Fibroblast of lung (primary cell): ENCODE data around the gene ATP23. TPM values are rescaled to one million over a fixed set of nuclear protein-coding genes. Genes with fewer than 3 reads are reported as not detected.

Experiments used
- DNase-seq, 2 donors: peaks; one replicate each; pipeline versions ENCODE4 v3.0.0 to v3.0.0-alpha.2; 2010; ENCODE audit warnings: low read depth in 2 of 2
- H2AFZ ChIP-seq: 2 replicates; pipeline ENCODE4 v1.5.1; 2012; ENCODE audit warnings: low read length, control low read depth, inconsistent platforms
- H3K27ac ChIP-seq: 2 replicates; pipeline ENCODE4 v1.5.1; 2011; ENCODE audit warnings: low read length, control low read depth; ENCODE audit not compliant: insufficient read depth
- H3K27me3 ChIP-seq: 2 replicates; pipeline ENCODE4 v1.5.1; 2011; ENCODE audit warnings: mild to moderate bottlenecking, low read length; ENCODE audit not compliant: control insufficient read depth, insufficient read depth
- H3K36me3 ChIP-seq: 2 replicates; pipeline ENCODE4 v1.5.1; 2011; ENCODE audit warnings: low read length; ENCODE audit not compliant: control insufficient read depth, insufficient read depth
- H3K4me1 ChIP-seq: 2 replicates; pipeline ENCODE4 v1.5.1; 2011; ENCODE audit warnings: low read length; ENCODE audit not compliant: control insufficient read depth, insufficient read depth; ENCODE audit errors: extremely low read depth
- H3K4me2 ChIP-seq: 2 replicates; pipeline ENCODE4 v1.5.1; 2011; ENCODE audit warnings: low read length, control low read depth; ENCODE audit not compliant: insufficient read depth; ENCODE audit errors: extremely low read depth
- H3K4me3 ChIP-seq, 4 experiments: fragments of 200-600 bp in 1 of 4; sonication (generic) in 1 of 4; replicated peaks in 1 of 4; 2 replicates each; pipeline ENCODE4 v1.5.1; 2011 to 2016; ENCODE audit warnings: low read length in 4 of 4, low read depth in 3 of 4, mild to moderate bottlenecking in 3 of 4, control low read depth in 2 of 4, inconsistent platforms in 1 of 4, mixed read lengths in 1 of 4; ENCODE audit not compliant: insufficient read depth in 1 of 4; ENCODE audit errors: control extremely low read depth in 1 of 4
- H3K79me2 ChIP-seq: 2 replicates; pipeline ENCODE4 v1.5.1; 2012; ENCODE audit warnings: mild to moderate bottlenecking, low read length, inconsistent platforms; ENCODE audit not compliant: control insufficient read depth, insufficient read depth
- H3K9ac ChIP-seq: 2 replicates; pipeline ENCODE4 v1.5.1; 2011; ENCODE audit warnings: mild to moderate bottlenecking, low read length, control low read depth; ENCODE audit not compliant: insufficient read depth
- H3K9me3 ChIP-seq: 2 replicates; pipeline ENCODE4 v1.5.1; 2012; ENCODE audit warnings: low read depth, low read length; ENCODE audit not compliant: control insufficient read depth, insufficient read depth
- H4K20me1 ChIP-seq: 2 replicates; pipeline ENCODE4 v1.5.1; 2011; ENCODE audit warnings: low read length; ENCODE audit not compliant: control insufficient read depth, insufficient read depth; ENCODE audit errors: extremely low read depth
- EZH2 ChIP-seq: IDR thresholded peaks from 2 replicates; pipeline ENCODE4 v1.5.1; 2012; ENCODE audit warnings: low read length, control low read depth, mild to moderate bottlenecking; ENCODE audit errors: missing control alignments
- polyA plus RNA-seq, 2 donors: library from polyadenylated mRNA; depleted of rRNA in 1 of 2; stranded (reverse) in 1 of 2; unstranded in 1 of 2; fragments of >200 nt; gene quantifications; 2 replicates each; pipeline ENCODE4 v1.2.1, GENCODE V29; 2011 to 2012; ENCODE audit warnings: missing spikeins in 1 of 2
- total RNA-seq: library from RNA; depleted of rRNA; stranded (reverse); fragments of >200 nt; gene quantifications from 2 replicates; pipeline ENCODE4 v1.2.1, GENCODE V29; 2014
- TF ChIP-seq, protein P1 (sequence below), 2 donors: IDR thresholded peaks in 1 of 2; conservative IDR thresholded peaks in 1 of 2; 1 replicate in 1 of 2; 2 replicates in 1 of 2; pipeline ENCODE4 v1.5.1; 2011 to 2012; ENCODE audit warnings: low read length in 2 of 2, control low read depth in 1 of 2, inconsistent platforms in 1 of 2, low read depth in 1 of 2, mild to moderate bottlenecking in 1 of 2

Gene ATP23
- total and polyA plus RNA-seq, 2 donors (not counting 1 experiment from before 2014, with no cell fraction given): 4.8 to 9.4 TPM

DNA sequence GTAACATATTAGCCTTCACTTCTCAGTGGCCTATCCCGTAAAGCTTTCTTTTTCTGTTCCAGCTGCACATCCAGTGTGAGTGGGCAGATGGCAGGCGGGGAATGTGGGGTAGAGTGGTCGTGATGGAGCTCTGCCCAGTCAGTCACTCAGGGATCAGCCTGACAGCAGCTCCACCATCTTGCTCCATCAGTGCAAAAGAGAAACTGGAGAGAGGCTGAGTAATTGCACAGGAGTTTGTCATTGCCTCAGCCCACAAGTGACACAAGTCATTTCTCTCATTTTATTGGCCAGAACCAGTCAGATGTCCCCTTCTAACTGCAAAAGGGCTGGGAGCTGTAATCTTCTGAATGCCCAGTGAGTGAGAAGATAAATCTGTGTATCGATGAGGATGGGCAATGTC lies 66.5 kb downstream of the ATP23 start:
- H4K20me1 ChIP-seq: no peaks in the 10 kb centered on the region
- H3K36me3 ChIP-seq: no peaks in the 10 kb centered on the region
- H2AFZ ChIP-seq: no peak overlapping the region
- H3K9me3 ChIP-seq: no peaks in the 10 kb centered on the region
- no peak overlapping the region for H3K4me2 ChIP-seq
- no peaks in the 10 kb centered on the region for H3K27me3 ChIP-seq
- no peak for DNase-seq
- no peaks in the 10 kb centered on the region for H3K79me2 ChIP-seq
- no peak overlapping the region for H3K4me3 ChIP-seq
- no peak overlapping the region for H3K9ac ChIP-seq
- no peak for TF ChIP-seq EZH2
- TF ChIP-seq, protein P1, sequence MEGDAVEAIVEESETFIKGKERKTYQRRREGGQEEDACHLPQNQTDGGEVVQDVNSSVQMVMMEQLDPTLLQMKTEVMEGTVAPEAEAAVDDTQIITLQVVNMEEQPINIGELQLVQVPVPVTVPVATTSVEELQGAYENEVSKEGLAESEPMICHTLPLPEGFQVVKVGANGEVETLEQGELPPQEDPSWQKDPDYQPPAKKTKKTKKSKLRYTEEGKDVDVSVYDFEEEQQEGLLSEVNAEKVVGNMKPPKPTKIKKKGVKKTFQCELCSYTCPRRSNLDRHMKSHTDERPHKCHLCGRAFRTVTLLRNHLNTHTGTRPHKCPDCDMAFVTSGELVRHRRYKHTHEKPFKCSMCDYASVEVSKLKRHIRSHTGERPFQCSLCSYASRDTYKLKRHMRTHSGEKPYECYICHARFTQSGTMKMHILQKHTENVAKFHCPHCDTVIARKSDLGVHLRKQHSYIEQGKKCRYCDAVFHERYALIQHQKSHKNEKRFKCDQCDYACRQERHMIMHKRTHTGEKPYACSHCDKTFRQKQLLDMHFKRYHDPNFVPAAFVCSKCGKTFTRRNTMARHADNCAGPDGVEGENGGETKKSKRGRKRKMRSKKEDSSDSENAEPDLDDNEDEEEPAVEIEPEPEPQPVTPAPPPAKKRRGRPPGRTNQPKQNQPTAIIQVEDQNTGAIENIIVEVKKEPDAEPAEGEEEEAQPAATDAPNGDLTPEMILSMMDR (conservative IDR thresholded peaks at IDR 0.05 in 1 of 2, IDR thresholded peaks at IDR 0.05 in 1 of 2; ENCODE audit: low read depth in 1 of 2, low read length in 2 of 2): no peak
- H3K27ac ChIP-seq: no peak overlapping the region
- no peaks in the 10 kb centered on the region for H3K4me1 ChIP-seq

GRCh38 chr12:58008634-58009033 lies 67.3 kb downstream of the ATP23 start:
- Histone ChIP-seq H3K27me3 (no peaks in the 10 kb centered on the region), H3K4me1 (no peaks in the 10 kb centered on the region)
- DNase-seq: no peak

More at GRCh38 chr12:58008634-58009033, 67.3 kb downstream of the ATP23 start:
- Histone ChIP-seq H2AFZ (no peak overlapping the region), H3K9ac (no peak overlapping the region), H3K4me3 (no peak overlapping the region), H4K20me1 (no peaks in the 10 kb centered on the region), H3K27ac (no peak overlapping the region), H3K9me3 (no peaks in the 10 kb centered on the region), H3K79me2 (no peaks in the 10 kb centered on the region), H3K4me2 (no peak overlapping the region), H3K36me3 (no peaks in the 10 kb centered on the region)
- no peak for TF ChIP-seq EZH2
- TF ChIP-seq, protein P1 (conservative IDR thresholded peaks at IDR 0.05 in 1 of 2, IDR thresholded peaks at IDR 0.05 in 1 of 2; ENCODE audit: low read depth in 1 of 2, low read length in 2 of 2): no peak

Other genes starting within 250 kb of the ATP23 start
- gene OS9, start 247.4 kb upstream of the ATP23 start, total RNA-seq: 170 and 260 TPM in 2 replicates
- 274 and 316 TPM in 2 replicates for gene OS9, start 247.4 kb upstream of the ATP23 start, polyA plus RNA-seq
- under 0.01 and 0.17 TPM in 2 replicates for gene AGAP2, start 202.8 kb upstream of the ATP23 start, total RNA-seq
- 0.02 and 0.05 TPM in 2 replicates for gene AGAP2, start 202.8 kb upstream of the ATP23 start, polyA plus RNA-seq
- gene TSPAN31, start 196.5 kb upstream of the ATP23 start, total RNA-seq: 55.7 and 99.6 TPM in 2 replicates
- gene TSPAN31, start 196.5 kb upstream of the ATP23 start, polyA plus RNA-seq: 42.8 and 53.6 TPM in 2 replicates
- gene CDK4, start 189.3 kb upstream of the ATP23 start, total RNA-seq: 183 and 257 TPM in 2 replicates
- gene CDK4, start 189.3 kb upstream of the ATP23 start, polyA plus RNA-seq: 233 and 324 TPM in 2 replicates
- 2.6 and 3.8 TPM in 2 replicates for gene MARCHF9, start 186.5 kb upstream of the ATP23 start, total RNA-seq
- gene MARCHF9, start 186.5 kb upstream of the ATP23 start, polyA plus RNA-seq: 4.8 and 5.6 TPM in 2 replicates
- under 0.01 and 0.17 TPM in 2 replicates for gene CYP27B1, start 174.5 kb upstream of the ATP23 start, total RNA-seq
- gene CYP27B1, start 174.5 kb upstream of the ATP23 start, polyA plus RNA-seq: 0.26 and 0.29 TPM in 2 replicates
- gene METTL1, start 169.5 kb upstream of the ATP23 start, total RNA-seq: 3.5 and 6.4 TPM in 2 replicates
- 16.9 and 28.5 TPM in 2 replicates for gene METTL1, start 169.5 kb upstream of the ATP23 start, polyA plus RNA-seq
- gene EEF1AKMT3, start 169.0 kb upstream of the ATP23 start, total RNA-seq: 3.9 and 8.9 TPM in 2 replicates
- 6.7 and 11.9 TPM in 2 replicates for gene EEF1AKMT3, start 169.0 kb upstream of the ATP23 start, polyA plus RNA-seq
- 15.5 and 20.3 TPM in 2 replicates for gene TSFM, start 158.8 kb upstream of the ATP23 start, total RNA-seq
- gene TSFM, start 158.8 kb upstream of the ATP23 start, polyA plus RNA-seq: 16.8 and 19.0 TPM in 2 replicates
- 2.8 and 7.1 TPM in 2 replicates for gene AVIL, start 122.8 kb upstream of the ATP23 start, total RNA-seq
- 1.1 and 2.2 TPM in 2 replicates for gene AVIL, start 122.8 kb upstream of the ATP23 start, polyA plus RNA-seq
- gene CTDSP2, start 94.8 kb upstream of the ATP23 start, total RNA-seq: 87.8 and 92.0 TPM in 2 replicates
- gene CTDSP2, start 94.8 kb upstream of the ATP23 start, polyA plus RNA-seq: 199 and 208 TPM in 2 replicates